Endothelial cell of umbilical vein (primary cell): ENCODE results near the gene MACROD2.

Experiments
- CTCF ChIP-seq, 2 donors: IDR thresholded peaks; 1 replicate in 1 of 2; 2 replicates in 1 of 2; pipeline ENCODE4 v1.5.1; 2011; ENCODE audit warnings: low read length in 2 of 2, mild to moderate bottlenecking in 2 of 2, moderate library complexity in 2 of 2, control low read depth in 1 of 2, inconsistent platforms in 1 of 2, low read depth in 1 of 2; ENCODE audit not compliant: insufficient read depth in 1 of 2; ENCODE audit errors: extremely low read depth in 1 of 2
- EZH2 ChIP-seq: IDR thresholded peaks from 2 replicates; pipeline ENCODE4 v1.6.1; 2012; ENCODE audit warnings: borderline replicate concordance, low read depth, mild to moderate bottlenecking, moderate library complexity, low read length, inconsistent platforms; ENCODE audit not compliant: severe bottlenecking
- MAX ChIP-seq: IDR thresholded peaks from 2 replicates; pipeline ENCODE4 v1.6.1; 2011; ENCODE audit not compliant: insufficient read depth, insufficient read length
- MYC ChIP-seq: IDR thresholded peaks from one replicate; pipeline ENCODE4 v1.6.1; 2011; ENCODE audit warnings: mild to moderate bottlenecking, low read depth, low read length
- POLR2A ChIP-seq: IDR thresholded peaks from 2 replicates; pipeline ENCODE4 v1.6.1; 2012; ENCODE audit warnings: low read depth, mild to moderate bottlenecking, control low read depth, low read length

GRCh38 chr20:14685183-14685582 is 689.9 kb downstream of the MACROD2 start:
- TF ChIP-seq CTCF (IDR thresholded peaks at IDR 0.05; ENCODE audit: extremely low read depth in 1 of 2, insufficient read depth in 1 of 2, low read depth in 1 of 2, low read length in 2 of 2) (no peak), MAX (no peak), MYC (no peak), POLR2A (no peak), EZH2 (no peak)
